ENCODE results near the gene SLC25A25. TPM values are rescaled to one million over a fixed set of nuclear protein-coding genes. Genes with fewer than 3 reads are reported as not detected.

SLC25A25 gene
- total and polyA plus RNA-seq, 8 donors = 7.9 to 37.1 (median 13.6) TPM

GRCh38 chr9:128145536-128145935 is 77.5 kb downstream of the SLC25A25 start:
- no peak overlapping the region for H3K4me3 ChIP-seq
- TF ChIP-seq EP300 (IDR thresholded peaks at IDR 0.05) = no peak
- no peak for TF ChIP-seq CTCF (IDR thresholded peaks at IDR 0.05)
- no peak for TF ChIP-seq POLR2AphosphoS5 (IDR thresholded peaks at IDR 0.05)
- TF ChIP-seq POLR2A (IDR thresholded peaks at IDR 0.05) = no peak
- no peaks in the 10 kb centered on the region for H3K27me3 ChIP-seq
- 44 to 69% (median 45%) methylated on average over 7 to 8 of the region's 8 CpGs for WGBS, 5 donors
- no peak overlapping the region for H3K27ac ChIP-seq
- intact Hi-C loops (cut with DNase I; ENCODE audit: low total_unique reads) = no loop called here
- no peaks in the 10 kb centered on the region for H3K36me3 ChIP-seq
- peaks cover 10 to 47% (median 25%) of the 10 kb centered on the region in 4 donors for H3K4me1 ChIP-seq
- DNase-seq = peak in 1 of 2 donors; percentile 59
- no peaks in the 10 kb centered on the region for H3K9me3 ChIP-seq

GRCh38 chr9:128145951-128146351 is 77.9 kb downstream of the SLC25A25 start:
- no peak for DNase-seq
- H3K27ac ChIP-seq = no peak overlapping the region
- WGBS, 5 donors = 75 to 85% (median 78%) methylated on average over 7 to 13 of the region's 13 CpGs

GRCh38 chr9:128146591-128147120 is 78.6 kb downstream of the SLC25A25 start:
- intact Hi-C loops (cut with DNase I; ENCODE audit: low total_unique reads) = no loop called here
- H3K36me3 ChIP-seq = no peaks in the 10 kb centered on the region
- H3K27ac ChIP-seq = no peak overlapping the region
- no peaks in the 10 kb centered on the region for H3K27me3 ChIP-seq
- H3K4me1 ChIP-seq = peaks cover 10 to 56% (median 26%) of the 10 kb centered on the region in 4 donors
- DNase-seq = no peak
- no peaks in the 10 kb centered on the region for H3K9me3 ChIP-seq
- no peak overlapping the region for H3K4me3 ChIP-seq
- no peak for TF ChIP-seq CTCF (IDR thresholded peaks at IDR 0.05)
- no peak for TF ChIP-seq EP300 (IDR thresholded peaks at IDR 0.05)
- TF ChIP-seq POLR2AphosphoS5 (IDR thresholded peaks at IDR 0.05) = no peak
- TF ChIP-seq POLR2A (IDR thresholded peaks at IDR 0.05) = no peak
- WGBS, 5 donors = 87 to 94% (median 92%) methylated on average over 8 of the region's 8 CpGs

More at GRCh38 chr9:128145951-128146351, 77.9 kb downstream of the SLC25A25 start:
- Histone ChIP-seq H3K4me3 (no peak overlapping the region), H3K36me3 (no peaks in the 10 kb centered on the region), H3K27me3 (no peaks in the 10 kb centered on the region), H3K4me1 (peaks cover 10 to 51% (median 26%) of the 10 kb centered on the region in 4 donors), H3K9me3 (no peaks in the 10 kb centered on the region)
- intact Hi-C loops (cut with DNase I; ENCODE audit: low total_unique reads) = no loop called here
- no peak for TF ChIP-seq POLR2A (IDR thresholded peaks at IDR 0.05)

- Histone ChIP-seq H3K4me3 (no peak overlapping the region), H3K4me1 (peaks cover 10 to 50% (median 26%) of the 10 kb centered on the region in 4 donors), H3K9me3 (no peaks in the 10 kb centered on the region), H3K36me3 (no peaks in the 10 kb centered on the region), H3K27ac (peak overlapping the region in 3 of 5 donors; percentile 68 to 88 (median 87)), H3K27me3 (no peaks in the 10 kb centered on the region)
- DNase-seq = peak in 1 of 2 donors; percentile 5
- no peak for TF ChIP-seq CTCF (IDR thresholded peaks at IDR 0.05)
- TF ChIP-seq EP300 (IDR thresholded peaks at IDR 0.05) = no peak
- no peak for TF ChIP-seq POLR2AphosphoS5 (IDR thresholded peaks at IDR 0.05)
- no peak for TF ChIP-seq POLR2A (IDR thresholded peaks at IDR 0.05)
- 77 to 92% (median 85%) methylated on average over 3 to 5 of the region's 5 CpGs for WGBS, 5 donors
- intact Hi-C loops (cut with DNase I; ENCODE audit: low total_unique reads) = no loop called here
Measured at GRCh38 chr9:128148509-128149000, 80.5 kb downstream of the SLC25A25 start.
